Measurements from ENCODE around the gene TLR3. TPM values are rescaled to one million over a fixed set of nuclear protein-coding genes. Genes with fewer than 3 reads are reported as not detected.

TLR3 gene
- total RNA-seq, 2 experiments from 2014 or later = 0.28 to 0.47 TPM

GRCh38 chr4:186029571-186030398, 39.2 kb upstream of the TLR3 start:
- H3K4me1 ChIP-seq (ENCODE audit: insufficient read depth, low read length) = no peaks in the 10 kb centered on the region
- intact Hi-C loops (cut with DNase I, micrococcal nuclease) = no loop called here
- H3K27ac ChIP-seq (ENCODE audit: low read depth in 1 of 2, low read length in 2 of 2) = no peak overlapping the region
- peaks cover 0 to 5% of the 10 kb centered on the region in 2 experiments for H3K9me3 ChIP-seq (ENCODE audit: control insufficient read depth in 1 of 2, insufficient read depth in 1 of 2, low read length in 2 of 2)
- no peak for TF ChIP-seq CTCF (IDR thresholded peaks at IDR 0.05)
- POLR2A ChIA-PET = no interaction called here
- Mint-ChIP-seq H3K27ac (no peak overlapping the region), H3K9me3 (peaks cover 1% of the 10 kb centered on the region), H3K36me3 (ENCODE audit: low read depth) (no peaks in the 10 kb centered on the region), H3K27me3 (peaks cover 39% of the 10 kb centered on the region), H3K4me3 (no peak overlapping the region), H3K4me1 (ENCODE audit: low read depth) (no peaks in the 10 kb centered on the region)
- CTCF ChIA-PET = no interaction called here
- H3K4me3 ChIP-seq (ENCODE audit: low read length) = no peak overlapping the region
- no peak for DNase-seq
- no peaks in the 10 kb centered on the region for H3K36me3 ChIP-seq (ENCODE audit: insufficient read depth, low read length)
- ATAC-seq (ENCODE audit: poor library complexity) = no peak
- peaks cover 4 to 19% of the 10 kb centered on the region in 2 experiments for H3K27me3 ChIP-seq (ENCODE audit: control insufficient read depth in 1 of 2, insufficient read depth in 2 of 2, low read length in 2 of 2)

GRCh38 chr4:186030399-186030775, 38.6 kb upstream of the TLR3 start:
- H3K9me3 ChIP-seq (ENCODE audit: control insufficient read depth in 1 of 2, insufficient read depth in 1 of 2, low read length in 2 of 2) = peaks cover 0 to 5% of the 10 kb centered on the region in 2 experiments
- TF ChIP-seq CTCF (IDR thresholded peaks at IDR 0.05) = no peak
- CTCF ChIA-PET = no interaction called here
- POLR2A ChIA-PET = no interaction called here
- no peak overlapping the region for H3K4me3 ChIP-seq (ENCODE audit: low read length)
- intact Hi-C loops (cut with DNase I, micrococcal nuclease) = no loop called here
- H3K36me3 ChIP-seq (ENCODE audit: insufficient read depth, low read length) = no peaks in the 10 kb centered on the region
- Mint-ChIP-seq H3K27ac (no peak overlapping the region), H3K27me3 (peaks cover 42% of the 10 kb centered on the region), H3K4me3 (no peak overlapping the region), H3K9me3 (peaks cover 4% of the 10 kb centered on the region), H3K36me3 (ENCODE audit: low read depth) (no peaks in the 10 kb centered on the region), H3K4me1 (ENCODE audit: low read depth) (no peaks in the 10 kb centered on the region)
- DNase-seq = no peak
- no peak overlapping the region for H3K27ac ChIP-seq (ENCODE audit: low read depth in 1 of 2, low read length in 2 of 2)
- H3K4me1 ChIP-seq (ENCODE audit: insufficient read depth, low read length) = no peaks in the 10 kb centered on the region
- peaks cover 4 to 14% of the 10 kb centered on the region in 2 experiments for H3K27me3 ChIP-seq (ENCODE audit: control insufficient read depth in 1 of 2, insufficient read depth in 2 of 2, low read length in 2 of 2)
- no peak for ATAC-seq (ENCODE audit: poor library complexity)

- H3K4me3 ChIP-seq (ENCODE audit: low read length) = no peak overlapping the region
- peaks cover 0 to 5% of the 10 kb centered on the region in 2 experiments for H3K9me3 ChIP-seq (ENCODE audit: control insufficient read depth in 1 of 2, insufficient read depth in 1 of 2, low read length in 2 of 2)
- H3K4me1 ChIP-seq (ENCODE audit: insufficient read depth, low read length) = no peaks in the 10 kb centered on the region
- CTCF ChIA-PET = no interaction called here
- Mint-ChIP-seq H3K27me3 (peaks cover 42% of the 10 kb centered on the region), H3K36me3 (ENCODE audit: low read depth) (no peaks in the 10 kb centered on the region), H3K27ac (no peak overlapping the region), H3K4me3 (no peak overlapping the region), H3K9me3 (peaks cover 4% of the 10 kb centered on the region), H3K4me1 (ENCODE audit: low read depth) (no peaks in the 10 kb centered on the region)
- ATAC-seq (ENCODE audit: poor library complexity) (no peak), DNase-seq (no peak)
- intact Hi-C loops (cut with DNase I, micrococcal nuclease) = no loop called here
- no peak overlapping the region for H3K27ac ChIP-seq (ENCODE audit: low read depth in 1 of 2, low read length in 2 of 2)
- TF ChIP-seq CTCF (IDR thresholded peaks at IDR 0.05) = no peak
- H3K36me3 ChIP-seq (ENCODE audit: insufficient read depth, low read length) = no peaks in the 10 kb centered on the region
- POLR2A ChIA-PET = no interaction called here
- H3K27me3 ChIP-seq (ENCODE audit: control insufficient read depth in 1 of 2, insufficient read depth in 2 of 2, low read length in 2 of 2) = peaks cover 4 to 14% of the 10 kb centered on the region in 2 experiments
These were observed 38.2 kb upstream of the TLR3 start for GRCh38 chr4:186030795-186031194.

All from CD4-positive, alpha-beta T cell (primary cell).